ENCODE data around the gene IFI6. TPM values are rescaled to one million over a fixed set of nuclear protein-coding genes. Genes with fewer than 3 reads are reported as not detected.

IFI6 gene
- total and polyA plus RNA-seq, 2 donors (not counting 1 experiment from before 2014, with no cell fraction given): 43.7 to 68.4 TPM

- Histone ChIP-seq H3K4me1 (ENCODE audit: control insufficient read depth, extremely low read depth, insufficient read depth, low read length) (no peaks in the 10 kb centered on the region), H3K79me2 (ENCODE audit: control insufficient read depth, insufficient read depth, low read length) (no peaks in the 10 kb centered on the region), H3K9me3 (ENCODE audit: control insufficient read depth, insufficient read depth, low read depth, low read length) (no peaks in the 10 kb centered on the region), H3K36me3 (ENCODE audit: control insufficient read depth, insufficient read depth, low read length) (no peaks in the 10 kb centered on the region), H4K20me1 (ENCODE audit: control insufficient read depth, extremely low read depth, insufficient read depth, low read length) (no peaks in the 10 kb centered on the region), H3K4me3 (replicated peaks in 1 of 4; ENCODE audit: control extremely low read depth in 1 of 4, insufficient read depth in 1 of 4, low read depth in 3 of 4, low read length in 4 of 4) (no peak overlapping the region), H3K27me3 (ENCODE audit: control insufficient read depth, insufficient read depth, low read length) (no peaks in the 10 kb centered on the region), H2AFZ (ENCODE audit: low read length) (no peak overlapping the region), H3K4me2 (ENCODE audit: extremely low read depth, insufficient read depth, low read length) (no peak overlapping the region), H3K27ac (ENCODE audit: insufficient read depth, low read length) (no peak overlapping the region), H3K9ac (ENCODE audit: insufficient read depth, low read length) (no peak overlapping the region)
- no peak for DNase-seq (ENCODE audit: low read depth in 2 of 2)
- TF ChIP-seq EZH2 (IDR thresholded peaks at IDR 0.05; ENCODE audit: low read length, missing control alignments): no peak
- TF ChIP-seq CTCF (conservative IDR thresholded peaks at IDR 0.05 in 1 of 2, IDR thresholded peaks at IDR 0.05 in 1 of 2; ENCODE audit: low read depth in 1 of 2, low read length in 2 of 2): no peak
Measured at GRCh38 chr1:27690183-27690582, 18.2 kb upstream of the IFI6 start.

DNA sequence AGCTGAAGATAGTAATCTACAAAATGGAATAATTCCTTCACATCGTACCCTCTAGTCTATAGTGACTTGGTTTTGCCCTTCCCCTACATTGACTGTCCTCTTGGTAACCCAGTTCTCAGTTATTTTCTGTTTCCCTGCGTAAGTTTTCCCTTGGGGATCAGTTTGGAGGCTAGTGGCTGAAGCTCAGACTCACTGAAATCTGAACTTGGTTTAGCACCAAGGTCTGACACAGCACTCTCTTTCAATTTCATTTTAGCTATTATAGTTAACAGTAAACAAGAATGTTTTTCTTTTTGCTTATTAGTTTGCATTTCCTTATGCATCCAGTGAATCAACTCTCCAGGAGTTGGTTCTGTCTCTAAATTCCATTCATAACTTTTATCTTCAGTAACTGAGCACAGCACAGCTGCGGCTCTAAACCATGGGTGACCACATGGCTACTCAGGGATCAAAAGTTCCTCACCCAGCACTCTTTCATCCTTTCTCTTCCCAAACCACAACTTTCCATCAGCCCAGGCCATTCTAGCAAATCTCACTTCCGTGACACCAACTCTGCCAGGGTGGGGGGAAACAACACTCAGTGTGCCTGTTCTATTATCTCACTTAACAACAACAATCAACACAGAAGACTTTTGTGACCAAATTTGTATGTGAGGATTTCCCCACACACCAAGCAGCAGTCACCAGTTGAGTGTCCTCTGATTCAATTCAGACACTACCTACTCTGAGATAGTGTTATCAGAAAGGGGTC, 17.6 kb upstream of the IFI6 start:
- TF ChIP-seq EZH2 (IDR thresholded peaks at IDR 0.05; ENCODE audit: low read length, missing control alignments) (no peak), CTCF (conservative IDR thresholded peaks at IDR 0.05 in 1 of 2, IDR thresholded peaks at IDR 0.05 in 1 of 2; ENCODE audit: low read depth in 1 of 2, low read length in 2 of 2) (no peak)
- Histone ChIP-seq H3K4me3 (replicated peaks in 1 of 4; ENCODE audit: control extremely low read depth in 1 of 4, insufficient read depth in 1 of 4, low read depth in 3 of 4, low read length in 4 of 4) (peak overlapping the region in 1 of 4 experiments; percentile 20), H3K36me3 (ENCODE audit: control insufficient read depth, insufficient read depth, low read length) (no peaks in the 10 kb centered on the region), H3K4me1 (ENCODE audit: control insufficient read depth, extremely low read depth, insufficient read depth, low read length) (no peaks in the 10 kb centered on the region), H3K9me3 (ENCODE audit: control insufficient read depth, insufficient read depth, low read depth, low read length) (no peaks in the 10 kb centered on the region), H3K27ac (ENCODE audit: insufficient read depth, low read length) (no peak overlapping the region), H3K79me2 (ENCODE audit: control insufficient read depth, insufficient read depth, low read length) (no peaks in the 10 kb centered on the region), H2AFZ (ENCODE audit: low read length) (peak overlapping the region; percentile 8), H3K4me2 (ENCODE audit: extremely low read depth, insufficient read depth, low read length) (peak overlapping the region; percentile 55), H3K27me3 (ENCODE audit: control insufficient read depth, insufficient read depth, low read length) (no peaks in the 10 kb centered on the region), H3K9ac (ENCODE audit: insufficient read depth, low read length) (no peak overlapping the region), H4K20me1 (ENCODE audit: control insufficient read depth, extremely low read depth, insufficient read depth, low read length) (no peaks in the 10 kb centered on the region)
- peak; percentile 41 to 85 for DNase-seq (ENCODE audit: low read depth in 2 of 2)

DNA sequence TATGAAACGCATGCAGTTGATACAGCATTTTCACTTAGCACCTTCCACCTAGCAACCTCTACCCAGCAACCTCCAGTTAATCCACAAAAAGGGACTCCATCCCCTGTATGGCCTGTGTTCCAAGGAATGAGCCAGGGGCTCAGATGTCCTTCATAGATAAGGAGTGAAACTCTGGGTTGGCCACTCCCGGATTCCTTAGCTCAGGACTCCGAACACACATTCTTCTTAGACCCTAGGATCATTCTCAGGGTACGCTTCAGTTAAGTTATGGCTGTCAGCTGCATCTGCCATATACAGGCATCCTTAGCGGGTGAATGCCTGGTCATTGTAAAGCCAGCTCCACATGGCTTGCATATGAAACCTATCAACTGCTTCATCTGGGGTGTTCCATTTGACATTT, 15.9 kb upstream of the IFI6 start:
- Histone ChIP-seq H3K9me3 (ENCODE audit: control insufficient read depth, insufficient read depth, low read depth, low read length) (no peaks in the 10 kb centered on the region), H3K79me2 (ENCODE audit: control insufficient read depth, insufficient read depth, low read length) (no peaks in the 10 kb centered on the region), H3K4me3 (replicated peaks in 1 of 4; ENCODE audit: control extremely low read depth in 1 of 4, insufficient read depth in 1 of 4, low read depth in 3 of 4, low read length in 4 of 4) (no peak overlapping the region), H3K36me3 (ENCODE audit: control insufficient read depth, insufficient read depth, low read length) (no peaks in the 10 kb centered on the region), H3K4me2 (ENCODE audit: extremely low read depth, insufficient read depth, low read length) (no peak overlapping the region), H4K20me1 (ENCODE audit: control insufficient read depth, extremely low read depth, insufficient read depth, low read length) (no peaks in the 10 kb centered on the region), H3K9ac (ENCODE audit: insufficient read depth, low read length) (no peak overlapping the region), H2AFZ (ENCODE audit: low read length) (no peak overlapping the region), H3K4me1 (ENCODE audit: control insufficient read depth, extremely low read depth, insufficient read depth, low read length) (no peaks in the 10 kb centered on the region), H3K27me3 (ENCODE audit: control insufficient read depth, insufficient read depth, low read length) (no peaks in the 10 kb centered on the region), H3K27ac (ENCODE audit: insufficient read depth, low read length) (no peak overlapping the region)
- DNase-seq (ENCODE audit: low read depth in 2 of 2): no peak
- no peak for TF ChIP-seq EZH2 (IDR thresholded peaks at IDR 0.05; ENCODE audit: low read length, missing control alignments)
- TF ChIP-seq CTCF (conservative IDR thresholded peaks at IDR 0.05 in 1 of 2, IDR thresholded peaks at IDR 0.05 in 1 of 2; ENCODE audit: low read depth in 1 of 2, low read length in 2 of 2): no peak

Measured in fibroblast of lung (primary cell).